ENCODE results near the gene AFF1.

DNA sequence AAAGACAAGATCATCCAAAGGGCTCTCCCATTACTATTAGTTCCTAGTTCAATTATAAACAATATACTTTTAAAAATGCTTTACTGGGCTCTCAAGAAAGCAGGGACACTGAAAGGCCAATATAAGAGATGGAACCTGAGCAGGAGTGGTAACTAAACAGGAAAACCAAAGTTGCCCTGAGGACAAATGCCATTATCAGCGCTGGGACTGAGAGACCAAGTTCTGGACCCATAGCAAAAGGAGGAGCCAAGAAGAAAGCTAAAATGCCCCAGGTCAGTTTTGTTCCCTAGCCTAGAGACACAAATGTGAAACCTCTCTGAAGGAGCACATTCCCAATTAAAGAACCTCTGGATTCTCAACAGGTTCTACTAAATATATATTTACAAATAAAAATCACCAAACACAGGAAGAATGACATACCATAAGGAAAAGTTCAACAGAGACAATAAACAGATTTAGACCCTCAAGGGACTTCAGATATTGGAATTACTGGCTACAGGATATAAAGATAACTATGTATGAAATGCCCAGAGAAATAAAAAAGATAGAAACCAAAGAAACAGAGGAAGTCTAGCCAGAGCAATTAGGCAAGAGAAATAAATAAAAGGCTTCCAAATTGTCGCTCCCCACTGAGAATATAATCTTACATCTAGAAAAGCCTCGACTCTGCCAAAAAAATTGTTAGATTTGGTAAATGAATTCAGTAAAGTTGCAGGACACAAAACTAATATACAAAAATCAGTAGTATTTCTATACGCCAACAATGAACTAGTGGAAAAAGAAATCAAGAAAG, 218.5 kb downstream of the AFF1 start:
- TF ChIP-seq, protein P1, sequence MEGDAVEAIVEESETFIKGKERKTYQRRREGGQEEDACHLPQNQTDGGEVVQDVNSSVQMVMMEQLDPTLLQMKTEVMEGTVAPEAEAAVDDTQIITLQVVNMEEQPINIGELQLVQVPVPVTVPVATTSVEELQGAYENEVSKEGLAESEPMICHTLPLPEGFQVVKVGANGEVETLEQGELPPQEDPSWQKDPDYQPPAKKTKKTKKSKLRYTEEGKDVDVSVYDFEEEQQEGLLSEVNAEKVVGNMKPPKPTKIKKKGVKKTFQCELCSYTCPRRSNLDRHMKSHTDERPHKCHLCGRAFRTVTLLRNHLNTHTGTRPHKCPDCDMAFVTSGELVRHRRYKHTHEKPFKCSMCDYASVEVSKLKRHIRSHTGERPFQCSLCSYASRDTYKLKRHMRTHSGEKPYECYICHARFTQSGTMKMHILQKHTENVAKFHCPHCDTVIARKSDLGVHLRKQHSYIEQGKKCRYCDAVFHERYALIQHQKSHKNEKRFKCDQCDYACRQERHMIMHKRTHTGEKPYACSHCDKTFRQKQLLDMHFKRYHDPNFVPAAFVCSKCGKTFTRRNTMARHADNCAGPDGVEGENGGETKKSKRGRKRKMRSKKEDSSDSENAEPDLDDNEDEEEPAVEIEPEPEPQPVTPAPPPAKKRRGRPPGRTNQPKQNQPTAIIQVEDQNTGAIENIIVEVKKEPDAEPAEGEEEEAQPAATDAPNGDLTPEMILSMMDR (IDR thresholded peaks at IDR 0.05; ENCODE audit: poor library complexity): no peak
- TF ChIP-seq EZH2 (IDR thresholded peaks at IDR 0.05; ENCODE audit: borderline replicate concordance) (no peak), EZH2phosphoT487 (IDR thresholded peaks at IDR 0.05; ENCODE audit: low read depth, severe bottlenecking, unreplicated experiment) (no peak)
